Measurements from ENCODE around the gene AGTPBP1.

Gene AGTPBP1

GRCh38 chr9:85501456-85501855 lies 240.3 kb downstream of the AGTPBP1 start:
- no peak for TF ChIP-seq REST (IDR thresholded peaks at IDR 0.05; ENCODE audit: insufficient replicate concordance, low read depth)
- TF ChIP-seq GABPA (IDR thresholded peaks at IDR 0.05; ENCODE audit: low read depth) = no peak
- no peaks in the 10 kb centered on the region for H3K27me3 ChIP-seq (ENCODE audit: insufficient read depth, poor library complexity, severe bottlenecking)
- no peak overlapping the region for H3K4me3 ChIP-seq (replicated peaks; ENCODE audit: insufficient read depth, low read length)
- no peak overlapping the region for H3K27ac ChIP-seq (replicated peaks)
- no peak for DNase-seq (ENCODE audit: low read depth in 1 of 2, low spot score in 1 of 2)

Measured in HL-60 (cell line).